K562 (cell line): ENCODE results near the gene KRT1. TPM values are rescaled to one million over a fixed set of nuclear protein-coding genes. Genes with fewer than 3 reads are reported as not detected.
A peak's percentile ranks its signal among the peaks of the same experiment; 100 is the strongest.

Experiments
- BRD9 ChIP-seq: fragments of 450-650 bp; IDR thresholded peaks from 2 replicates; pipeline ENCODE4 v1.6.1; 2018; ENCODE audit warnings: low read depth; ENCODE audit not compliant: partially characterized antibody
- CLOCK ChIP-seq: fragments of 250-450 bp; sonication (Bioruptor Pico); IDR thresholded peaks from 2 replicates; pipeline ENCODE4 v1.4.0; 2020; ENCODE audit warnings: mild to moderate bottlenecking, moderate library complexity, borderline replicate concordance
- CREM ChIP-seq: IDR thresholded peaks from 2 replicates; pipeline ENCODE4 v1.6.1; 2014; ENCODE audit warnings: antibody characterized with exemption, low read depth
- HDAC8 ChIP-seq: fragments of 450-650 bp; IDR thresholded peaks from 2 replicates; pipeline ENCODE4 v1.6.1; 2016; ENCODE audit warnings: mild to moderate bottlenecking, missing genetic modification characterization, moderate library complexity, missing compliant biosample characterization
- NR2C2 ChIP-seq, 2 experiments: fragments of 200-800 bp in 1 of 2; sonication (Bioruptor generic) in 1 of 2; sonication (generic) in 1 of 2; formaldehyde crosslinking in 1 of 2; IDR thresholded peaks; 2 replicates each; pipeline versions ENCODE4 v1.6.1 to v1.8.0; 2016 to 2022; ENCODE audit warnings: mild to moderate bottlenecking in 1 of 2, missing compliant biosample characterization in 1 of 2, missing genetic modification characterization in 1 of 2, missing genetic modification reagents in 1 of 2
- POLR2AphosphoS5 ChIP-seq: IDR thresholded peaks from 2 replicates; pipeline ENCODE4 v1.6.1; 2011; ENCODE audit warnings: mild to moderate bottlenecking, low read depth, low read length, moderate library complexity; ENCODE audit not compliant: control insufficient read depth, insufficient read depth
- PURB ChIP-seq: sonication (generic); formaldehyde crosslinking; IDR thresholded peaks from 2 replicates; pipeline ENCODE4 v1.9.0; 2021; ENCODE audit warnings: low read depth, mild to moderate bottlenecking, missing genetic modification reagents
- RCOR1 ChIP-seq, 2 experiments: IDR thresholded peaks; 2 replicates each; pipeline ENCODE4 v1.6.1; 2012; ENCODE audit warnings: low read depth in 2 of 2, low read length in 2 of 2, borderline replicate concordance in 1 of 2, improper control_type of control experiment in 1 of 2
- RUNX1 ChIP-seq: sonication (generic); IDR thresholded peaks from 2 replicates; pipeline ENCODE4 v1.6.1; 2016; ENCODE audit warnings: antibody characterized with exemption, low read depth
- SOX6 ChIP-seq: fragments of 450-650 bp; IDR thresholded peaks from 2 replicates; pipeline ENCODE4 v1.6.1; 2014; ENCODE audit warnings: mild to moderate bottlenecking
- TEAD1 ChIP-seq, 2 experiments: fragments of 450-650 bp in 1 of 2; sonication (generic) in 1 of 2; formaldehyde crosslinking; IDR thresholded peaks; 2 replicates each; pipeline versions ENCODE4 v1.4.0 to v1.8.0; 2020 to 2022; ENCODE audit warnings: mild to moderate bottlenecking in 2 of 2, missing genetic modification reagents in 1 of 2
- TRIM24 ChIP-seq, 2 experiments: fragments of 450-650 bp; IDR thresholded peaks; 2 replicates each; pipeline ENCODE4 v1.6.1; 2016
- ZNF324 ChIP-seq: fragments of 250-450 bp; sonication (Bioruptor Pico); IDR thresholded peaks from 2 replicates; pipeline ENCODE4 v1.4.0; 2020; ENCODE audit warnings: mild to moderate bottlenecking
- polyA plus RNA-seq, 8 experiments: library from polyadenylated mRNA; depleted of rRNA in 4 of 8; stranded (reverse) in 5 of 8; unstranded in 3 of 8; fragments of >200 nt; fragmentation: Nextera tagmentation in 2 of 8; fragmentation: Illumina TruSeq in 1 of 8; extraction: Ambion mirVana in 2 of 8; extraction: Trizol in 1 of 8; gene quantifications; 2 replicates each; pipeline versions ENCODE4 v1.2.1 to v1.2.3, GENCODE V29; 2011 to 2014; ENCODE audit warnings: inconsistent platforms in 1 of 8, missing spikeins in 1 of 8
- total RNA-seq, 7 experiments: library from RNA; depleted of rRNA in 6 of 7; stranded (reverse); fragments of >200 nt in 6 of 7; fragmentation: Illumina TruSeq in 2 of 7; extraction: Trizol in 2 of 7; gene quantifications; 2 replicates each; pipeline versions ENCODE4 v1.2.1 to v1.2.3, GENCODE V29; 2011 to 2021; ENCODE audit warnings: low replicate concordance in 1 of 7
- TF ChIP-seq, protein P1 (sequence below): fragments of 250-450 bp; sonication (Bioruptor Pico); IDR thresholded peaks from 2 replicates; pipeline ENCODE4 v1.5.0; 2021
- TF ChIP-seq, protein P2 (sequence below), 2 experiments: fragments of 450-650 bp in 1 of 2; sonication (generic) in 1 of 2; formaldehyde crosslinking in 1 of 2; IDR thresholded peaks in 1 of 2; conservative IDR thresholded peaks in 1 of 2; 2 replicates each; pipeline versions ENCODE4 v1.6.1 to v1.8.1; 2016 to 2023; ENCODE audit warnings: mild to moderate bottlenecking in 2 of 2, moderate library complexity in 2 of 2, inconsistent platforms in 1 of 2, missing genetic modification reagents in 1 of 2
- TF ChIP-seq, protein P3 (sequence below): fragments of 200-800 bp; sonication (Bioruptor generic); IDR thresholded peaks from 2 replicates; pipeline ENCODE4 v1.6.1; 2016; ENCODE audit warnings: missing genetic modification characterization, missing compliant biosample characterization

The KRT1 gene
- total and polyA plus RNA-seq, 9 of the 15 experiments (the other 6 are each of a cell fraction or from before 2014, with no cell fraction given) = 0.18 TPM; not detected in 8

GRCh38 chr12:52662093-52662917 is 17.9 kb downstream of the KRT1 start (continued):
- TF ChIP-seq, protein P1, sequence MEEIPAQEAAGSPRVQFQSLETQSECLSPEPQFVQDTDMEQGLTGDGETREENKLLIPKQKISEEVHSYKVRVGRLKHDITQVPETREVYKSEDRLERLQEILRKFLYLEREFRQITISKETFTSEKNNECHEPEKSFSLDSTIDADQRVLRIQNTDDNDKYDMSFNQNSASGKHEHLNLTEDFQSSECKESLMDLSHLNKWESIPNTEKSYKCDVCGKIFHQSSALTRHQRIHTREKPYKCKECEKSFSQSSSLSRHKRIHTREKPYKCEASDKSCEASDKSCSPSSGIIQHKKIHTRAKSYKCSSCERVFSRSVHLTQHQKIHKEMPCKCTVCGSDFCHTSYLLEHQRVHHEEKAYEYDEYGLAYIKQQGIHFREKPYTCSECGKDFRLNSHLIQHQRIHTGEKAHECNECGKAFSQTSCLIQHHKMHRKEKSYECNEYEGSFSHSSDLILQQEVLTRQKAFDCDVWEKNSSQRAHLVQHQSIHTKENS (CRISPR knock-in tag) = no peak
- TF ChIP-seq CLOCK (CRISPR knock-in tag) (no peak), RCOR1 (IDR thresholded peaks at IDR 0.05; ENCODE audit: borderline replicate concordance in 1 of 2, low read depth in 2 of 2, low read length in 2 of 2) (peak; percentile 91 to 99), NR2C2 (CRISPR knock-in tag; IDR thresholded peaks at IDR 0.05) (no peak), NR2C2 (tag; IDR thresholded peaks at IDR 0.05) (peak; percentile 76), BRD9 (peak; percentile 34), HDAC8 (no peak), POLR2AphosphoS5 (peak; percentile 98), TRIM24 (IDR thresholded peaks at IDR 0.05) (peak; percentile 92 to 93), SOX6 (peak; percentile 95), CREM (peak; percentile 92), TEAD1 (CRISPR knock-in tag; IDR thresholded peaks at IDR 0.05) (peak; percentile 49 to 84; a peak in 3 of 4 replicates), ZNF324 (CRISPR knock-in tag) (no peak), RUNX1 (peak; percentile 96), PURB (CRISPR knock-in tag) (no peak)
- TF ChIP-seq, protein P2, sequence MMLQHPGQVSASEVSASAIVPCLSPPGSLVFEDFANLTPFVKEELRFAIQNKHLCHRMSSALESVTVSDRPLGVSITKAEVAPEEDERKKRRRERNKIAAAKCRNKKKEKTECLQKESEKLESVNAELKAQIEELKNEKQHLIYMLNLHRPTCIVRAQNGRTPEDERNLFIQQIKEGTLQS (IDR thresholded peaks at IDR 0.05) = peak; percentile 77
- TF ChIP-seq, protein P2 (CRISPR knock-in tag; conservative IDR thresholded peaks at IDR 0.05) = no peak
- TF ChIP-seq, protein P3, sequence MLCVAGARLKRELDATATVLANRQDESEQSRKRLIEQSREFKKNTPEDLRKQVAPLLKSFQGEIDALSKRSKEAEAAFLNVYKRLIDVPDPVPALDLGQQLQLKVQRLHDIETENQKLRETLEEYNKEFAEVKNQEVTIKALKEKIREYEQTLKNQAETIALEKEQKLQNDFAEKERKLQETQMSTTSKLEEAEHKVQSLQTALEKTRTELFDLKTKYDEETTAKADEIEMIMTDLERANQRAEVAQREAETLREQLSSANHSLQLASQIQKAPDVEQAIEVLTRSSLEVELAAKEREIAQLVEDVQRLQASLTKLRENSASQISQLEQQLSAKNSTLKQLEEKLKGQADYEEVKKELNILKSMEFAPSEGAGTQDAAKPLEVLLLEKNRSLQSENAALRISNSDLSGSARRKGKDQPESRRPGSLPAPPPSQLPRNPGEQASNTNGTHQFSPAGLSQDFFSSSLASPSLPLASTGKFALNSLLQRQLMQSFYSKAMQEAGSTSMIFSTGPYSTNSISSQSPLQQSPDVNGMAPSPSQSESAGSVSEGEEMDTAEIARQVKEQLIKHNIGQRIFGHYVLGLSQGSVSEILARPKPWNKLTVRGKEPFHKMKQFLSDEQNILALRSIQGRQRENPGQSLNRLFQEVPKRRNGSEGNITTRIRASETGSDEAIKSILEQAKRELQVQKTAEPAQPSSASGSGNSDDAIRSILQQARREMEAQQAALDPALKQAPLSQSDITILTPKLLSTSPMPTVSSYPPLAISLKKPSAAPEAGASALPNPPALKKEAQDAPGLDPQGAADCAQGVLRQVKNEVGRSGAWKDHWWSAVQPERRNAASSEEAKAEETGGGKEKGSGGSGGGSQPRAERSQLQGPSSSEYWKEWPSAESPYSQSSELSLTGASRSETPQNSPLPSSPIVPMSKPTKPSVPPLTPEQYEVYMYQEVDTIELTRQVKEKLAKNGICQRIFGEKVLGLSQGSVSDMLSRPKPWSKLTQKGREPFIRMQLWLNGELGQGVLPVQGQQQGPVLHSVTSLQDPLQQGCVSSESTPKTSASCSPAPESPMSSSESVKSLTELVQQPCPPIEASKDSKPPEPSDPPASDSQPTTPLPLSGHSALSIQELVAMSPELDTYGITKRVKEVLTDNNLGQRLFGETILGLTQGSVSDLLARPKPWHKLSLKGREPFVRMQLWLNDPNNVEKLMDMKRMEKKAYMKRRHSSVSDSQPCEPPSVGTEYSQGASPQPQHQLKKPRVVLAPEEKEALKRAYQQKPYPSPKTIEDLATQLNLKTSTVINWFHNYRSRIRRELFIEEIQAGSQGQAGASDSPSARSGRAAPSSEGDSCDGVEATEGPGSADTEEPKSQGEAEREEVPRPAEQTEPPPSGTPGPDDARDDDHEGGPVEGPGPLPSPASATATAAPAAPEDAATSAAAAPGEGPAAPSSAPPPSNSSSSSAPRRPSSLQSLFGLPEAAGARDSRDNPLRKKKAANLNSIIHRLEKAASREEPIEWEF (CRISPR knock-in tag) = 0 out of 2 replicates have a peak, but pooled peaks have one; percentile 74
